ES-I3 (cell line): ENCODE results near the gene NECAB2.

Experiments used
- H3K36me3 ChIP-seq: 2 replicates; pipeline ENCODE4 v1.6.1; 2013; ENCODE audit warnings: mild to moderate bottlenecking, low read length, control low read depth, moderate library complexity; ENCODE audit not compliant: insufficient read depth
- H3K4me1 ChIP-seq: 2 replicates; pipeline ENCODE4 v1.6.1; 2013; ENCODE audit warnings: mild to moderate bottlenecking, control low read depth, low read length; ENCODE audit not compliant: insufficient read depth
- H3K9ac ChIP-seq: 2 replicates; pipeline ENCODE4 v1.6.1; 2013; ENCODE audit warnings: low read depth, mild to moderate bottlenecking, low read length, moderate library complexity
- H3K9me3 ChIP-seq: 2 replicates; pipeline ENCODE4 v1.6.1; 2013; ENCODE audit warnings: mild to moderate bottlenecking, low read length, moderate library complexity; ENCODE audit not compliant: control insufficient read depth, insufficient read depth

The NECAB2 gene

GRCh38 chr16:84015399-84015798 is 47.4 kb downstream of the NECAB2 start:
- Histone ChIP-seq H3K9ac (no peak overlapping the region), H3K36me3 (no peaks in the 10 kb centered on the region), H3K4me1 (no peaks in the 10 kb centered on the region), H3K9me3 (peaks cover 1% of the 10 kb centered on the region; the same call in 1 of the 2 replicates)

- no peaks in the 10 kb centered on the region for H3K36me3 ChIP-seq
- no peak overlapping the region for H3K9ac ChIP-seq
- H3K9me3 ChIP-seq: peaks cover 6% of the 10 kb centered on the region; the same call in 1 of the 2 replicates
- H3K4me1 ChIP-seq: no peaks in the 10 kb centered on the region
These were observed 48.4 kb downstream of the NECAB2 start for GRCh38 chr16:84016477-84016876.

GRCh38 chr16:84018710-84019109 is 50.7 kb downstream of the NECAB2 start:
- H3K4me1 ChIP-seq: no peaks in the 10 kb centered on the region
- H3K36me3 ChIP-seq: no peaks in the 10 kb centered on the region
- H3K9me3 ChIP-seq: peaks cover 15% of the 10 kb centered on the region; the same call in 1 of the 2 replicates
- no peak overlapping the region for H3K9ac ChIP-seq

GRCh38 chr16:84020353-84020752 is 52.3 kb downstream of the NECAB2 start:
- Histone ChIP-seq H3K4me1 (no peaks in the 10 kb centered on the region), H3K36me3 (no peaks in the 10 kb centered on the region), H3K9me3 (peaks cover 15% of the 10 kb centered on the region; the same call in 1 of the 2 replicates), H3K9ac (no peak overlapping the region)

- no peak overlapping the region for H3K9ac ChIP-seq
- peaks cover 15% of the 10 kb centered on the region; the same call in 1 of the 2 replicates for H3K9me3 ChIP-seq
- no peaks in the 10 kb centered on the region for H3K4me1 ChIP-seq
- no peaks in the 10 kb centered on the region for H3K36me3 ChIP-seq
These were observed 53.4 kb downstream of the NECAB2 start for GRCh38 chr16:84021488-84021887.

- no peaks in the 10 kb centered on the region for H3K36me3 ChIP-seq
- H3K4me1 ChIP-seq: no peaks in the 10 kb centered on the region
- H3K9me3 ChIP-seq: peaks cover 15% of the 10 kb centered on the region; the same call in 1 of the 2 replicates
- no peak overlapping the region for H3K9ac ChIP-seq
These were observed 54.6 kb downstream of the NECAB2 start for GRCh38 chr16:84022644-84023043.

- Histone ChIP-seq H3K4me1 (no peaks in the 10 kb centered on the region), H3K36me3 (no peaks in the 10 kb centered on the region), H3K9me3 (peaks cover 15% of the 10 kb centered on the region; the same call in 1 of the 2 replicates), H3K9ac (no peak overlapping the region)
These were observed 56.8 kb downstream of the NECAB2 start for GRCh38 chr16:84024854-84025253.

- no peaks in the 10 kb centered on the region for H3K36me3 ChIP-seq
- H3K9ac ChIP-seq: no peak overlapping the region
- no peaks in the 10 kb centered on the region for H3K4me1 ChIP-seq
- H3K9me3 ChIP-seq: peaks cover 8% of the 10 kb centered on the region; the same call in 1 of the 2 replicates
These were observed 58.6 kb downstream of the NECAB2 start for GRCh38 chr16:84026606-84027005.

GRCh38 chr16:84027625-84028024 is 59.6 kb downstream of the NECAB2 start:
- no peak overlapping the region for H3K9ac ChIP-seq
- H3K9me3 ChIP-seq: no peaks in the 10 kb centered on the region
- H3K4me1 ChIP-seq: no peaks in the 10 kb centered on the region
- H3K36me3 ChIP-seq: no peaks in the 10 kb centered on the region

GRCh38 chr16:84029297-84030047 is 61.4 kb downstream of the NECAB2 start:
- H3K4me1 ChIP-seq: no peaks in the 10 kb centered on the region
- H3K36me3 ChIP-seq: no peaks in the 10 kb centered on the region
- no peak overlapping the region for H3K9ac ChIP-seq
- no peaks in the 10 kb centered on the region for H3K9me3 ChIP-seq

- H3K4me1 ChIP-seq: no peaks in the 10 kb centered on the region
- H3K36me3 ChIP-seq: no peaks in the 10 kb centered on the region
- peaks cover 5% of the 10 kb centered on the region; the same call in 1 of the 2 replicates for H3K9me3 ChIP-seq
- no peak overlapping the region for H3K9ac ChIP-seq
These were observed 63.5 kb downstream of the NECAB2 start for GRCh38 chr16:84031556-84031955.

GRCh38 chr16:84032458-84033178 is 64.6 kb downstream of the NECAB2 start:
- Histone ChIP-seq H3K9ac (no peak overlapping the region), H3K36me3 (no peaks in the 10 kb centered on the region), H3K9me3 (peaks cover 5% of the 10 kb centered on the region; the same call in 1 of the 2 replicates), H3K4me1 (no peaks in the 10 kb centered on the region)

- H3K4me1 ChIP-seq: no peaks in the 10 kb centered on the region
- no peaks in the 10 kb centered on the region for H3K36me3 ChIP-seq
- peaks cover 5% of the 10 kb centered on the region; the same call in 1 of the 2 replicates for H3K9me3 ChIP-seq
These were observed 65.5 kb downstream of the NECAB2 start for GRCh38 chr16:84033251-84034195.

GRCh38 chr16:84034516-84034915 is 66.5 kb downstream of the NECAB2 start:
- no peaks in the 10 kb centered on the region for H3K36me3 ChIP-seq
- H3K9me3 ChIP-seq: peaks cover 5% of the 10 kb centered on the region; the same call in 1 of the 2 replicates
- no peak overlapping the region for H3K9ac ChIP-seq
- no peaks in the 10 kb centered on the region for H3K4me1 ChIP-seq

More at GRCh38 chr16:84033251-84034195, 65.5 kb downstream of the NECAB2 start:
- H3K9ac ChIP-seq: no peak overlapping the region
